NT2/D1 (cell line): Measurements from ENCODE around the gene GTF3C6.

Source experiments
- SUZ12 ChIP-seq: IDR thresholded peaks from 2 replicates; pipeline ENCODE4 v1.6.1; 2011; ENCODE audit not compliant: insufficient read length, insufficient read depth; ENCODE audit errors: extremely low read depth
- YY1 ChIP-seq: IDR thresholded peaks from 2 replicates; pipeline ENCODE4 v1.6.1; 2011; ENCODE audit not compliant: insufficient read length, insufficient read depth

DNA sequence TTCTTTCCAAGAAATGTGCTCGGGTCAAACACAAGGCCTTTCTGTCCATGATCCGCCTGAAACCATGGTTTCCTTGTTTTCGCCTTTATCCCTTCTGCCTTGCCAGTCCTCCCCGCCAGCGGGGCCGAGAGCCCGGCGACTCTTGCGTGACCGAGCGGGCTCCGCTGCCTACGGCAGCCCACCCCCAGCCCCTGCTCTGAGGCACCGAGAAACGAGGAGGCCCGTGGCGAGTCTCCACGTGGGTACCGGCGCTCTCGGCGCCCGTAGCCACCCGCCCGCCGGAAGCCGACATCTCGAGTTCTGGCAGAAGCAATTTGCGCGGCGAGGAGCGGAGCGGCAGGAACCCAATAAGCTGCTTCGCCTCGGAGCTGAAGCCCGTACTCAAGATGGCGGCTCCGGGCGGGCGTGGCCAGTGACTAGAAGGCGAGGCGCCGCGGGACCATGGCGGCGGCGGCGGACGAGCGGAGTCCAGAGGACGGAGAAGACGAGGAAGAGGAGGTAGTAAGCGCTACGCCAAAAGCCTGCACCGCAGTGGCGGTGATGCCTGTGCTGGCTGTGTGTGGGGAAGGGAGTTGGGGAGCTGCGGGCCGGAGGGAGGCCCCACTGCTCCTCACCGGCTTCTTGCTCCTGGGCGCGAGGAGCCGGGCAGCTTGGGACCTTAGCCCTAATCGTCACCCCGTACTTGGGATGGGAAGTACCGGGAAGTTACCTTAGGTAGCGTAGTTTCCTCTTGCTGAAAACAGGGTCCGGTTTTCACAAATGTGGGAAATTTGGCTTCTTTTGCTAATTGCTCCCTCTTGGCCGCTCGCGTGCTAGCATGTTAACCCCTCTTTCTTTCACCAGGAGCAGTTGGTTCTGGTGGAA, at the start of gene GTF3C6:
- TF ChIP-seq YY1: peak; percentile 89
- no peak for TF ChIP-seq SUZ12
